ENCODE results near the gene OR10H4.
"Not testable (repeated sequence)": the region's sequence is repeated elsewhere in the genome, so short reads cannot be mapped to it uniquely, and the experiment has no call there.

The OR10H4 gene

GRCh38 chr19:15948223-15949058 is at the start of gene OR10H4:
OR10H4 (plus strand) TSS chr19:15949008; CDS start chr19:15949008, 0 bp downstream.
- no peak for DNase-seq

- not testable (repeated sequence) for DNase-seq
These were observed 49.2 kb upstream of the OR10H4 start for GRCh38 chr19:15899561-15899960.

- DNase-seq = not testable (repeated sequence)
These were observed 48.8 kb upstream of the OR10H4 start for GRCh38 chr19:15900032-15900431.

GRCh38 chr19:15900504-15900903 is 48.3 kb upstream of the OR10H4 start:
- no peak for DNase-seq

GRCh38 chr19:15902254-15902653 is 46.6 kb upstream of the OR10H4 start:
- no peak for DNase-seq

GRCh38 chr19:15902898-15903297 is 45.9 kb upstream of the OR10H4 start:
- DNase-seq = not testable (repeated sequence)

GRCh38 chr19:15905026-15905425 is 43.8 kb upstream of the OR10H4 start:
- DNase-seq = no peak

GRCh38 chr19:15911599-15912235 is 37.1 kb upstream of the OR10H4 start:
- no peak for DNase-seq

GRCh38 chr19:15913384-15913783 is 35.4 kb upstream of the OR10H4 start:
- DNase-seq = no peak

- DNase-seq = no peak
These were observed 35.0 kb upstream of the OR10H4 start for GRCh38 chr19:15913830-15914229.

GRCh38 chr19:15915109-15915508 is 33.7 kb upstream of the OR10H4 start:
- no peak for DNase-seq

- no peak for DNase-seq
These were observed 29.6 kb upstream of the OR10H4 start for GRCh38 chr19:15919243-15919642.

GRCh38 chr19:15922021-15922420 is 26.8 kb upstream of the OR10H4 start:
- no peak for DNase-seq

- no peak for DNase-seq
These were observed 25.1 kb upstream of the OR10H4 start for GRCh38 chr19:15923702-15924101.

- DNase-seq = no peak
These were observed 22.3 kb upstream of the OR10H4 start for GRCh38 chr19:15926484-15926883.

GRCh38 chr19:15928321-15928720 is 20.5 kb upstream of the OR10H4 start:
- DNase-seq = no peak

GRCh38 chr19:15933761-15934331 is 15.0 kb upstream of the OR10H4 start:
- DNase-seq = not testable (repeated sequence)

GRCh38 chr19:15934332-15935078 is 14.3 kb upstream of the OR10H4 start, which contains the start of gene CYP4F11:
CYP4F11 (minus strand) TSS chr19:15934529; CDS start chr19:15934408, 121 bp downstream.
- no peak for DNase-seq

GRCh38 chr19:15935167-15935702 is 13.6 kb upstream of the OR10H4 start:
- DNase-seq = no peak

GRCh38 chr19:15936173-15936572 is 12.6 kb upstream of the OR10H4 start:
- DNase-seq = no peak

GRCh38 chr19:15936950-15937349 is 11.9 kb upstream of the OR10H4 start:
- no peak for DNase-seq

- no peak for DNase-seq
These were observed 11.0 kb upstream of the OR10H4 start for GRCh38 chr19:15937771-15938170.

GRCh38 chr19:15944401-15944800 is 4.4 kb upstream of the OR10H4 start:
- DNase-seq = no peak

All from 8988T (cell line).